Esophagus muscularis mucosa (tissue), 4 donors: Measurements from ENCODE around the gene NID2. TPM values are rescaled to one million over a fixed set of nuclear protein-coding genes. Genes with fewer than 3 reads are reported as not detected.

Experiments used
- DNase-seq: peaks from one replicate; pipeline ENCODE4 v3.0.0-alpha.2; 2017; ENCODE audit errors: extremely low spot score
- H3K27ac ChIP-seq, 4 donors: fragments of 200-600 bp; sonication (generic); replicated peaks in 1 of 4; 1 replicate in 3 of 4; 2 replicates in 1 of 4; pipeline ENCODE4 v1.5.1; 2016 to 2019; ENCODE audit warnings: mild to moderate bottlenecking in 1 of 4
- H3K27me3 ChIP-seq, 4 donors: fragments of 200-600 bp; sonication (generic); one replicate each; pipeline versions ENCODE4 v1.5.1 to v1.6.0; 2016 to 2019
- H3K36me3 ChIP-seq, 4 donors: fragments of 200-600 bp; sonication (generic); one replicate each; pipeline ENCODE4 v1.5.1; 2016 to 2019
- H3K4me1 ChIP-seq, 4 donors: fragments of 200-600 bp; sonication (generic); one replicate each; pipeline ENCODE4 v1.5.1; 2016 to 2019
- H3K4me3 ChIP-seq, 4 donors: fragments of 200-600 bp; sonication (generic); 1 replicate in 2 of 4; 2 replicates in 2 of 4; pipeline ENCODE4 v1.5.1; 2016 to 2019; ENCODE audit warnings: mild to moderate bottlenecking in 4 of 4, moderate library complexity in 1 of 4
- H3K9me3 ChIP-seq, 4 donors: fragments of 200-600 bp; sonication (generic); 1 replicate in 3 of 4; 2 replicates in 1 of 4; pipeline ENCODE4 v1.5.1; 2016 to 2019
- CTCF ChIP-seq, 3 experiments: fragments of 200-600 bp in 2 of 3; fragments of 450-650 bp in 1 of 3; sonication (generic) in 2 of 3; IDR thresholded peaks; one replicate each; pipeline ENCODE4 v1.5.1; 2017 to 2019; ENCODE audit warnings: antibody characterized with exemption in 3 of 3, mild to moderate bottlenecking in 2 of 3, moderate library complexity in 1 of 3
- EP300 ChIP-seq: sonication (generic); formaldehyde crosslinking; IDR thresholded peaks from one replicate; pipeline ENCODE4 v1.6.1; 2017; ENCODE audit warnings: antibody characterized with exemption
- POLR2A ChIP-seq: fragments of 450-650 bp; IDR thresholded peaks from one replicate; pipeline ENCODE4 v1.6.1; 2017; ENCODE audit warnings: antibody characterized with exemption, moderate library complexity, mild to moderate bottlenecking, low read depth
- POLR2AphosphoS5 ChIP-seq, 2 donors: sonication (generic); formaldehyde crosslinking; IDR thresholded peaks; one replicate each; pipeline ENCODE4 v1.6.1; 2017; ENCODE audit warnings: antibody characterized with exemption in 2 of 2
- WGBS: methylation state at CpG from one replicate; pipeline ENCODE4 v1.1.5; 2018; 5-methylcytosine and 5-hydroxymethylcytosine counted together
- intact Hi-C: fragments of 100-400 bp; cut with DNase I; formaldehyde crosslinking; loops from one replicate; pipeline ENCODE4 v1.15.1; 2023
- total RNA-seq, 4 donors: library from RNA; depleted of rRNA; stranded (reverse); fragments of >200 nt; gene quantifications; one replicate each; pipeline versions ENCODE4 v1.1.0 to v1.2.1, GENCODE V29; 2016

The NID2 gene
- total RNA-seq, 4 donors from 2014 or later = 40.4 to 77.2 (median 57.5) TPM

GRCh38 chr14:51962711-51963110, 106.1 kb downstream of the NID2 start:
- intact Hi-C loops = no loop called here
- no peak for DNase-seq
- Histone ChIP-seq H3K27me3 (no peaks in the 10 kb centered on the region), H3K4me1 (peaks cover 3 to 19% (median 13%) of the 10 kb centered on the region in 4 donors), H3K4me3 (peak overlapping the region in 1 of 4 donors; percentile 18), H3K27ac (peak overlapping the region in 2 of 4 donors; percentile 3 to 45), H3K9me3 (peaks cover 0 to 14% (median 11%) of the 10 kb centered on the region in 4 donors), H3K36me3 (peaks cover 0 to 3% (median 0%) of the 10 kb centered on the region in 4 donors)
- 50% methylated on average over 3 of the region's 3 CpGs for WGBS
- no peak for TF ChIP-seq EP300
- no peak for TF ChIP-seq CTCF (IDR thresholded peaks at IDR 0.05)
- TF ChIP-seq POLR2AphosphoS5 (IDR thresholded peaks at IDR 0.05) = no peak
- no peak for TF ChIP-seq POLR2A

DNA sequence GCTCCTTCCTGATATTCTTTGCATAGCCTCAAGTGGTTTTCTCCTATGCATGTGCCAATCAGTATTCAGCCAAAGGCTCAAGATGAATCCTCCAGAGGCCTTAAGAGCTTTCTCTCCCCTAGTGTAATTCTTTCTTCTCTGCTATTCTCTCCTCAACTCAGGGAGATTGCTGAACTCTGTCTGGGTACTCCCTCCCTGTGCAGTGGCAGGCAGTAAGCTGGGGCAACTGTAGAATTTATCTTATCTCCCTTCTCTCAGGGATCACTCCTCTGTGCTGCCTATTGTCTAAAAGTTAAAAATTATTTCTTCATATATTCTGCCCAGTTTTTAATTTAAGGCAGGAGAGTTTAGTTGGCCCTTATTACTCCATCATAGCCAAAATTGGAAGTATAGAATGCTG, 108.0 kb downstream of the NID2 start:
- intact Hi-C loops = no loop called here
- peaks cover 3 to 19% (median 13%) of the 10 kb centered on the region in 4 donors for H3K4me1 ChIP-seq
- DNase-seq = no peak
- H3K4me3 ChIP-seq = no peak overlapping the region
- H3K27ac ChIP-seq = no peak overlapping the region
- TF ChIP-seq CTCF (IDR thresholded peaks at IDR 0.05) (no peak), POLR2AphosphoS5 (IDR thresholded peaks at IDR 0.05) (no peak), POLR2A (no peak), EP300 (no peak)
- H3K27me3 ChIP-seq = no peaks in the 10 kb centered on the region
- H3K9me3 ChIP-seq = peaks cover 0 to 16% (median 11%) of the 10 kb centered on the region in 4 donors
- H3K36me3 ChIP-seq = peaks cover 0 to 3% (median 0%) of the 10 kb centered on the region in 4 donors

DNA sequence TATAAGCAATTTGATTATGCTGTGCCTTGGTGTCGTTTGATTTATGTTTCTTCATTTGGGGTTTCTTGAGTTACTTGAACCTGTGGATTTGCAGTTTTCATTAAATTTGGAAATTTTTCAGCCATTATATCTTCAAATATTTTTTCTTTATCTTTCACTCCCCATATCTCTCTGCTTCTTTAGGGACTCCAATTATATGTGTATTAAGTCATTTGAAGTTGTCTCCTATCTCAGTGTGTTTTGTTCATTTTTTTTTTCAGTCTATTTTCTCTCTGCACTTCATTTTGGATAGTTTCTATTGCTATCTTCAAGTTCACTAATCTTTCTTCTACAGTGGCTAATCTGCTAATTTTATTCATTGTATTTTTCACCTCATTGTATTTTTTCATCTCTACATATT, 108.9 kb downstream of the NID2 start:
- no peak overlapping the region for H3K4me3 ChIP-seq

GRCh38 chr14:51957950-51958349, 110.9 kb downstream of the NID2 start:
- no peak for DNase-seq
- Histone ChIP-seq H3K36me3 (peaks cover 0 to 3% (median 0%) of the 10 kb centered on the region in 4 donors), H3K27ac (no peak overlapping the region), H3K9me3 (peaks cover 0 to 16% (median 11%) of the 10 kb centered on the region in 4 donors), H3K27me3 (no peaks in the 10 kb centered on the region), H3K4me1 (peaks cover 0 to 8% (median 4%) of the 10 kb centered on the region in 4 donors), H3K4me3 (no peak overlapping the region)
- 50% methylated on average over 2 of the region's 2 CpGs for WGBS
- no peak for TF ChIP-seq POLR2AphosphoS5 (IDR thresholded peaks at IDR 0.05)
- no peak for TF ChIP-seq EP300
- intact Hi-C loops = no loop called here

More for the DNA sequence above, 108.9 kb downstream of the NID2 start:
- TF ChIP-seq EP300 = no peak
- Histone ChIP-seq H3K36me3 (peaks cover 0 to 3% (median 0%) of the 10 kb centered on the region in 4 donors), H3K9me3 (peaks cover 0 to 16% (median 11%) of the 10 kb centered on the region in 4 donors), H3K4me1 (peaks cover 3 to 19% (median 13%) of the 10 kb centered on the region in 4 donors), H3K27ac (no peak overlapping the region), H3K27me3 (no peaks in the 10 kb centered on the region)
- intact Hi-C loops = no loop called here
- 92% methylated on average over 1 of the region's 1 CpG for WGBS
- no peak for DNase-seq

Other genes with a start within 250 kb of the NID2 start
- gene GNG2, start 208.4 kb downstream of the NID2 start, total RNA-seq = 10 to 100 TPM; 15.7 to 19.9 (median 17.7) TPM
- 100 to 1,000 TPM in 1 of 4 donors, 10 to 100 TPM in 3; 66.4 to 122 (median 70.1) TPM for gene RTRAF, start 79.5 kb downstream of the NID2 start, total RNA-seq
- gene PTGDR, start 198.6 kb upstream of the NID2 start, total RNA-seq = under 1 TPM; 0.17 to 0.66 (median 0.37) TPM
- gene PTGER2, start 245.3 kb upstream of the NID2 start, total RNA-seq = 1 to 10 TPM; 2.1 to 6.3 (median 4.4) TPM